HepG2 (cell line): Measurements from ENCODE around the gene RAB5B. TPM values are rescaled to one million over a fixed set of nuclear protein-coding genes. Genes with fewer than 3 reads are reported as not detected.

Experiments
- ARNTL ChIP-seq: sonication (generic); formaldehyde crosslinking; IDR thresholded peaks from 2 replicates; pipeline ENCODE4 v1.4.0; 2020; ENCODE audit warnings: mild to moderate bottlenecking, missing genetic modification reagents
- HOMEZ ChIP-seq: IDR thresholded peaks from 2 replicates; pipeline ENCODE4 v1.6.1; 2016; ENCODE audit warnings: low read depth
- NPAS2 ChIP-seq: sonication (generic); formaldehyde crosslinking; IDR thresholded peaks from 2 replicates; pipeline ENCODE4 v1.8.0; 2022; ENCODE audit warnings: mild to moderate bottlenecking, missing genetic modification reagents, borderline replicate concordance
- RERE ChIP-seq: IDR thresholded peaks from 2 replicates; pipeline ENCODE4 v1.6.1; 2016; ENCODE audit warnings: low read depth, missing genetic modification reagents, missing compliant biosample characterization
- XBP1 ChIP-seq: sonication (generic); formaldehyde crosslinking; IDR thresholded peaks from 2 replicates; pipeline ENCODE4 v1.5.0; 2020; ENCODE audit warnings: missing genetic modification reagents
- YEATS4 ChIP-seq: sonication (generic); formaldehyde crosslinking; IDR thresholded peaks from 2 replicates; pipeline ENCODE4 v1.4.0; 2020; ENCODE audit warnings: missing genetic modification reagents, borderline replicate concordance
- ZBTB25 ChIP-seq: IDR thresholded peaks from 2 replicates; pipeline ENCODE4 v1.6.1; 2018; ENCODE audit warnings: missing genetic modification reagents
- ZC3H4 ChIP-seq: sonication (generic); formaldehyde crosslinking; IDR thresholded peaks from 2 replicates; pipeline ENCODE4 v1.4.0; 2020; ENCODE audit warnings: missing genetic modification reagents, borderline replicate concordance
- ZKSCAN1 ChIP-seq: fragments of 150-350 bp; IDR thresholded peaks from 2 replicates; pipeline ENCODE4 v1.6.1; 2014; ENCODE audit warnings: low read length
- ZNF383 ChIP-seq: sonication (generic); formaldehyde crosslinking; IDR thresholded peaks from 2 replicates; pipeline ENCODE4 v1.4.0; 2020; ENCODE audit warnings: missing genetic modification reagents, mild to moderate bottlenecking, borderline replicate concordance
- ZNF431 ChIP-seq: sonication (generic); formaldehyde crosslinking; IDR thresholded peaks from 2 replicates; pipeline ENCODE4 v1.9.0; 2022; ENCODE audit warnings: missing genetic modification reagents, low read depth, mild to moderate bottlenecking, borderline replicate concordance
- ZNF709 ChIP-seq: sonication (generic); formaldehyde crosslinking; IDR thresholded peaks from 2 replicates; pipeline ENCODE4 v1.5.0; 2020; ENCODE audit warnings: mild to moderate bottlenecking, missing genetic modification reagents
- polyA plus RNA-seq, 8 experiments: library from polyadenylated mRNA; depleted of rRNA in 3 of 8; stranded (reverse) in 7 of 8; unstranded in 1 of 8; fragments of >200 nt; fragmentation: Illumina TruSeq in 4 of 8; extraction: Trizol in 4 of 8; gene quantifications; 2 replicates each; pipeline versions ENCODE4 v1.2.1 to v1.2.3, GENCODE V29; 2011 to 2016; ENCODE audit warnings: low read depth in 4 of 8, missing spikeins in 1 of 8, mixed read lengths in 1 of 8; ENCODE audit not compliant: insufficient read depth in 1 of 8
- total RNA-seq, 5 experiments: library from RNA; depleted of rRNA; stranded (reverse); fragments of >200 nt; fragmentation: Illumina TruSeq; extraction: Trizol; gene quantifications; 2 replicates each; pipeline ENCODE4 v1.2.3, GENCODE V29; 2016; ENCODE audit warnings: low read depth in 1 of 5
- TF ChIP-seq, protein P1 (sequence below): IDR thresholded peaks from 2 replicates; pipeline ENCODE4 v1.6.1; 2016
- TF ChIP-seq, protein P2 (sequence below): sonication (generic); formaldehyde crosslinking; IDR thresholded peaks from 2 replicates; pipeline ENCODE4 v1.8.1; 2022; ENCODE audit warnings: low read depth, mild to moderate bottlenecking, missing genetic modification reagents

Gene RAB5B
- total and polyA plus RNA-seq, 2 of the 13 experiments (the other 11 are each of a cell fraction or from before 2014, with no cell fraction given), result 26.0 to 68.3 TPM

DNA sequence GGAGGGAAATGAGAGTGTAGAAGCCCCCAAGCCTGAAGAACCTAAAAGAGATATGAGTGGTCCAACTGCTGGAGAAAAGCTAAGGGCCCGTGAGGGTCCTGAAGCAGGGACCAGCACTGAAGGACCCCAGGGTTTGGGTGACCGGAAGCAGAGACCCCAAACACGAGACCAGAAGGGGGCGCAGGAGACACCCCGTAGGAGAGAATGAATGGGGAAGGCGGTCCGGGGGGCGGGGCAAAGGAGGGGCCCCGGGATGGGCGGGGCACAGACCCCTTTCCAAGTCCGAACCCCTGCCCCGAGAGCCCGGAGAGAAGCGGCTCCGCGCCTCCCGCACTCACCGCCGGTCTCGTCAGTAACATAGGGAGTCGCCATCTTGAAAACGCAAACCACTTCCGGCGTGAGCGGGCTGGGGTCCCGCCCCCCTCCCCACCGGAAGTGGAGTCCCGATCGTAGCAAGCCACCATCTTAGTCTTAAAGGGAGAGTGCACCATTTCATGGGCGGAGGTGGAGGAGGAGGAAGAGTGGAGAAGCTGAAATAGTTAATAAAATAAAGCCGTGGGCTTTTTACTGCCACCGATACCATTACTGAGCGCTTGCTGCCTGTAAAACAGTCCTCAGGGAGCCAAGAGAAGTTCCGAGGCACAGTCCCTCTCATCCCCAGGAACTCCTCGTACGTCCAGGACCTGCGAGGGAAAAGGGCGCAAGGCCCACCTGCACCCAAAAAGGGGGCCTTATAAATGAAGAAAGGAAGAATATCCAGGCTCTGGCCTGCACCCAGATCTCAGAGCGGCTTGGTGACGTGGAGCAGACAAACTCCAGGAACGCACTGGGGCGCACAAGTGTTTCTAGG is 46.9 kb upstream of the RAB5B start (continued):
- TF ChIP-seq, protein P1, sequence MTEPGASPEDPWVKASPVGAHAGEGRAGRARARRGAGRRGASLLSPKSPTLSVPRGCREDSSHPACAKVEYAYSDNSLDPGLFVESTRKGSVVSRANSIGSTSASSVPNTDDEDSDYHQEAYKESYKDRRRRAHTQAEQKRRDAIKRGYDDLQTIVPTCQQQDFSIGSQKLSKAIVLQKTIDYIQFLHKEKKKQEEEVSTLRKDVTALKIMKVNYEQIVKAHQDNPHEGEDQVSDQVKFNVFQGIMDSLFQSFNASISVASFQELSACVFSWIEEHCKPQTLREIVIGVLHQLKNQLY (CRISPR knock-in tag), result no peak
- TF ChIP-seq ZBTB25 (CRISPR knock-in tag), result peak; percentile 100
- TF ChIP-seq RERE, result no peak
- no peak for TF ChIP-seq ARNTL (CRISPR knock-in tag)
- no peak for TF ChIP-seq ZNF383 (CRISPR knock-in tag)
- TF ChIP-seq, protein P2, sequence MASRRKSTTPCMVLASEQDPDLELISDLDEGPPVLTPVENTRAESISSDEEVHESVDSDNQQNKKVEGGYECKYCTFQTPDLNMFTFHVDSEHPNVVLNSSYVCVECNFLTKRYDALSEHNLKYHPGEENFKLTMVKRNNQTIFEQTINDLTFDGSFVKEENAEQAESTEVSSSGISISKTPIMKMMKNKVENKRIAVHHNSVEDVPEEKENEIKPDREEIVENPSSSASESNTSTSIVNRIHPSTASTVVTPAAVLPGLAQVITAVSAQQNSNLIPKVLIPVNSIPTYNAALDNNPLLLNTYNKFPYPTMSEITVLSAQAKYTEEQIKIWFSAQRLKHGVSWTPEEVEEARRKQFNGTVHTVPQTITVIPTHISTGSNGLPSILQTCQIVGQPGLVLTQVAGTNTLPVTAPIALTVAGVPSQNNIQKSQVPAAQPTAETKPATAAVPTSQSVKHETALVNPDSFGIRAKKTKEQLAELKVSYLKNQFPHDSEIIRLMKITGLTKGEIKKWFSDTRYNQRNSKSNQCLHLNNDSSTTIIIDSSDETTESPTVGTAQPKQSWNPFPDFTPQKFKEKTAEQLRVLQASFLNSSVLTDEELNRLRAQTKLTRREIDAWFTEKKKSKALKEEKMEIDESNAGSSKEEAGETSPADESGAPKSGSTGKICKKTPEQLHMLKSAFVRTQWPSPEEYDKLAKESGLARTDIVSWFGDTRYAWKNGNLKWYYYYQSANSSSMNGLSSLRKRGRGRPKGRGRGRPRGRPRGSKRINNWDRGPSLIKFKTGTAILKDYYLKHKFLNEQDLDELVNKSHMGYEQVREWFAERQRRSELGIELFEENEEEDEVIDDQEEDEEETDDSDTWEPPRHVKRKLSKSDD (CRISPR knock-in tag), result peak; percentile 84; the same call in 1 of the 2 replicates
- TF ChIP-seq YEATS4 (CRISPR knock-in tag), result no peak
- peak; percentile 25; the same call in 1 of the 2 replicates for TF ChIP-seq HOMEZ
- TF ChIP-seq ZNF709, result no peak
- TF ChIP-seq ZC3H4 (CRISPR knock-in tag), result no peak
- TF ChIP-seq XBP1 (CRISPR knock-in tag), result 0 out of 2 replicates have a peak, but pooled peaks have one; percentile 32
- no peak for TF ChIP-seq NPAS2
- no peak for TF ChIP-seq ZKSCAN1
- no peak for TF ChIP-seq ZNF431 (CRISPR knock-in tag)
